GM18502 (cell line): ENCODE results near the gene PITPNM2.
"Not testable (repeated sequence)": the region's sequence is repeated elsewhere in the genome, so short reads cannot be mapped to it uniquely, and the experiment has no call there.

Experiments
- ATAC-seq: cut with Tn5 transposase; IDR thresholded peaks from one replicate; pipeline ENCODE4 v1.9.1; 2021; ENCODE audit warnings: mild to moderate bottlenecking; ENCODE audit not compliant: unreplicated experiment, poor library complexity

Gene PITPNM2

GRCh38 chr12:123122626-123123025 is 28.3 kb downstream of the PITPNM2 start:
- ATAC-seq: no peak

GRCh38 chr12:123121670-123122069 is 29.2 kb downstream of the PITPNM2 start:
- ATAC-seq: no peak

- ATAC-seq: peak; percentile 37
Measured at GRCh38 chr12:123120452-123121166, 30.3 kb downstream of the PITPNM2 start.

GRCh38 chr12:123119808-123120207 is 31.1 kb downstream of the PITPNM2 start:
- ATAC-seq: peak; percentile 85

GRCh38 chr12:123118497-123118896 is 32.4 kb downstream of the PITPNM2 start:
- no peak for ATAC-seq

- ATAC-seq: peak; percentile 42
Measured at GRCh38 chr12:123115409-123116121, 35.3 kb downstream of the PITPNM2 start.

GRCh38 chr12:123114304-123115083 is 36.4 kb downstream of the PITPNM2 start:
- ATAC-seq: no peak

GRCh38 chr12:123113026-123113425 is 37.9 kb downstream of the PITPNM2 start:
- no peak for ATAC-seq

GRCh38 chr12:123111498-123112165 is 39.3 kb downstream of the PITPNM2 start:
- no peak for ATAC-seq

GRCh38 chr12:123109319-123109772 is 41.5 kb downstream of the PITPNM2 start:
- ATAC-seq: no peak

- no peak for ATAC-seq
Measured at GRCh38 chr12:123108682-123109066, 42.2 kb downstream of the PITPNM2 start.

- ATAC-seq: no peak
Measured at GRCh38 chr12:123107926-123108681, 42.8 kb downstream of the PITPNM2 start.

- ATAC-seq: peak; percentile 47
Measured at GRCh38 chr12:123106640-123107359, 44.1 kb downstream of the PITPNM2 start.

- ATAC-seq: no peak
Measured at GRCh38 chr12:123105211-123105826, 45.6 kb downstream of the PITPNM2 start.

GRCh38 chr12:123104809-123105208 is 46.1 kb downstream of the PITPNM2 start:
- no peak for ATAC-seq

GRCh38 chr12:123104094-123104493 is 46.8 kb downstream of the PITPNM2 start:
- not testable (repeated sequence) for ATAC-seq

- ATAC-seq: no peak
Measured at GRCh38 chr12:123102781-123103503, 47.9 kb downstream of the PITPNM2 start.

- no peak for ATAC-seq
Measured at GRCh38 chr12:123102366-123102765, 48.5 kb downstream of the PITPNM2 start.
